ENCODE data around the gene DEAF1.

GRCh38 chr11:607971-608659 is 86.9 kb downstream of the DEAF1 start:
- no peak for TF ChIP-seq CTCF (IDR thresholded peaks at IDR 0.05; ENCODE audit: insufficient read depth, low read length)
- no peak; the same call in 1 of the 2 replicates for TF ChIP-seq POLR2AphosphoS5 (IDR thresholded peaks at IDR 0.05; ENCODE audit: low read depth)
- TF ChIP-seq GABPA (IDR thresholded peaks at IDR 0.05; ENCODE audit: low read depth): no peak
